ENCODE measurements around the gene MKRN2OS. TPM values are rescaled to one million over a fixed set of nuclear protein-coding genes. Genes with fewer than 3 reads are reported as not detected.

The MKRN2OS gene
- total RNA-seq, 2 experiments from 2014 or later: not detected

DNA sequence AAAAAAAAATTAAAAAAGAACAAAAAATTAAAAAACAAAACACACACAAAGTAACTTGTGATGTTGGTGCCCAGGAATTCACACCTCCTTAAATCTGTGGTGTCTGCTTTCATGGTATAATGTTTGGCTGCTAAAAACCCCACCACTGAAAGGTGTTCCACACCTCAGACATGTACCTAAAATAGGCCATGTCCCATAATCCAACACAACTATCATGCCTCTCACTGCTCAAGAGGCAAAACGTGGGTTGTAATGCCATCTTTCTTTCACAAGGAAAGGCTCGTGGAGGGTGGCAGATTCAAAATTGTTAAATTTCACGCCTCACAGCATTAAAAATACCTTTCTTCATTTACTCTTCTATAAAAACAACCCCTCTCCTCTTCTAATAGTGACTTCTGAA is 41.1 kb upstream of the MKRN2OS start:
- Histone ChIP-seq H3K4me3 (ENCODE audit: low read length) (no peak overlapping the region), H3K27me3 (ENCODE audit: control insufficient read depth in 1 of 2, insufficient read depth in 2 of 2, low read length in 2 of 2) (no peaks in the 10 kb centered on the region), H3K4me1 (ENCODE audit: insufficient read depth, low read length) (no peaks in the 10 kb centered on the region), H3K9me3 (ENCODE audit: control insufficient read depth in 1 of 2, insufficient read depth in 1 of 2, low read length in 2 of 2) (no peaks in the 10 kb centered on the region), H3K36me3 (ENCODE audit: insufficient read depth, low read length) (peaks cover 88% of the 10 kb centered on the region), H3K27ac (ENCODE audit: low read depth in 1 of 2, low read length in 2 of 2) (no peak overlapping the region)
- no peak for DNase-seq
- Mint-ChIP-seq H3K27me3 (no peaks in the 10 kb centered on the region), H3K36me3 (ENCODE audit: low read depth) (peaks cover 91% of the 10 kb centered on the region), H3K9me3 (no peaks in the 10 kb centered on the region), H3K27ac (peak overlapping the region; percentile 36), H3K4me3 (no peak overlapping the region), H3K4me1 (ENCODE audit: low read depth) (no peaks in the 10 kb centered on the region)
- CTCF ChIA-PET: interaction anchor here (0.6 to 1.2 kb wide), 2 partner anchors 8 to 56 kb away, joined by 3 to 4 read pairs; no protein-coding TSS in a partner anchor
- TF ChIP-seq, protein P1, sequence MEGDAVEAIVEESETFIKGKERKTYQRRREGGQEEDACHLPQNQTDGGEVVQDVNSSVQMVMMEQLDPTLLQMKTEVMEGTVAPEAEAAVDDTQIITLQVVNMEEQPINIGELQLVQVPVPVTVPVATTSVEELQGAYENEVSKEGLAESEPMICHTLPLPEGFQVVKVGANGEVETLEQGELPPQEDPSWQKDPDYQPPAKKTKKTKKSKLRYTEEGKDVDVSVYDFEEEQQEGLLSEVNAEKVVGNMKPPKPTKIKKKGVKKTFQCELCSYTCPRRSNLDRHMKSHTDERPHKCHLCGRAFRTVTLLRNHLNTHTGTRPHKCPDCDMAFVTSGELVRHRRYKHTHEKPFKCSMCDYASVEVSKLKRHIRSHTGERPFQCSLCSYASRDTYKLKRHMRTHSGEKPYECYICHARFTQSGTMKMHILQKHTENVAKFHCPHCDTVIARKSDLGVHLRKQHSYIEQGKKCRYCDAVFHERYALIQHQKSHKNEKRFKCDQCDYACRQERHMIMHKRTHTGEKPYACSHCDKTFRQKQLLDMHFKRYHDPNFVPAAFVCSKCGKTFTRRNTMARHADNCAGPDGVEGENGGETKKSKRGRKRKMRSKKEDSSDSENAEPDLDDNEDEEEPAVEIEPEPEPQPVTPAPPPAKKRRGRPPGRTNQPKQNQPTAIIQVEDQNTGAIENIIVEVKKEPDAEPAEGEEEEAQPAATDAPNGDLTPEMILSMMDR (IDR thresholded peaks at IDR 0.05): no peak
- POLR2A ChIA-PET: interaction anchor here (1.4 kb wide), 1 partner anchor 78 kb away, joined by 3 read pairs; the partner anchor contains the start of gene RAF1
- no peak for ATAC-seq (ENCODE audit: poor library complexity)
- intact Hi-C loops (cut with DNase I, micrococcal nuclease): no loop called here

DNA sequence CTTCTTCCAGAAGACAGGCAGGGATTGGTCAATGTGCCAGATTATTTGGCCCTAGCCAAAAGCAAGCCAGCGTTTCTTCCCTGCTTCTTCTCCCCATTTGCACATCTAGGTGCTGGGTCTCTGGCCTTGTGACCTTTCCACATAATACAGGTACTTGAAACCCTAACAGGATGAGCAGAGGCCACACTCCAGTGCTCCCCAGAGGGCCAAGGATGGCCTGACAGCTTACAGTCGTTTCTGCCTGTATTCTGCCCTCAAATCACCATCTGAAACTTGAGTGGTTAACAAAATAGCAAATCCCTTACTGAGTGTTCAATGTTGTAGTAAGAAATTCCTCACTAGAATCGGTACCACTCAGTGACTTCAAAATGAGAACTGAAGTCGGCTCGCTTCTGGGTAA is 40.7 kb upstream of the MKRN2OS start:
- ChIA-PET POLR2A (no interaction called here), CTCF (no interaction called here)
- no peaks in the 10 kb centered on the region for H3K27me3 ChIP-seq (ENCODE audit: control insufficient read depth in 1 of 2, insufficient read depth in 2 of 2, low read length in 2 of 2)
- Mint-ChIP-seq H3K4me1 (ENCODE audit: low read depth) (no peaks in the 10 kb centered on the region), H3K27ac (peak overlapping the region; percentile 36), H3K9me3 (no peaks in the 10 kb centered on the region), H3K4me3 (no peak overlapping the region), H3K27me3 (no peaks in the 10 kb centered on the region), H3K36me3 (ENCODE audit: low read depth) (peaks cover 91% of the 10 kb centered on the region)
- H3K4me3 ChIP-seq (ENCODE audit: low read length): no peak overlapping the region
- H3K4me1 ChIP-seq (ENCODE audit: insufficient read depth, low read length): no peaks in the 10 kb centered on the region
- ATAC-seq (ENCODE audit: poor library complexity): no peak
- TF ChIP-seq, protein P1 (IDR thresholded peaks at IDR 0.05): no peak
- no peaks in the 10 kb centered on the region for H3K9me3 ChIP-seq (ENCODE audit: control insufficient read depth in 1 of 2, insufficient read depth in 1 of 2, low read length in 2 of 2)
- no peak overlapping the region for H3K27ac ChIP-seq (ENCODE audit: low read depth in 1 of 2, low read length in 2 of 2)
- H3K36me3 ChIP-seq (ENCODE audit: insufficient read depth, low read length): peaks cover 88% of the 10 kb centered on the region
- intact Hi-C loops (cut with DNase I, micrococcal nuclease): no loop called here
- no peak for DNase-seq

DNA sequence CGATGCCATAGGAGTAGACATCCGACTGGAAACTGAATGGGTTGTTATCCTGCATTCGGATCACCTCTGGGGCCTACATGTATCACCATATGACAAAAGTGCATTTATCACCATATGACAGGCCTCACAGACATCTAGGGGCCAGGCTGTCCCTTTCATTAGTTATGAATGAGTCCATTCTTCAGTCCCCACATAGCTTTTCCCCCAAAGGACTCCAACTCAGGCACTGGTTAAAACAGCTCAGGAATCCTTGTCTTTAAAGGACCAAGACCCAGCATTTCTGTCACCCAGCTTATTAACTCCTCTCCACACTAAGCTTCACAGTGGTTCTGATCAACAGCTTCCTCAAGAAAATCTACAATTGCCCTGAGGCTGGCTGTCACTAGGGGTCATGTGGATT is 39.9 kb upstream of the MKRN2OS start:
- Mint-ChIP-seq H3K27ac (peak overlapping the region; percentile 18), H3K4me1 (ENCODE audit: low read depth) (no peaks in the 10 kb centered on the region)

More for the DNA sequence above, 39.9 kb upstream of the MKRN2OS start:
- Histone ChIP-seq H3K36me3 (ENCODE audit: insufficient read depth, low read length) (peaks cover 83% of the 10 kb centered on the region), H3K27ac (ENCODE audit: low read depth in 1 of 2, low read length in 2 of 2) (no peak overlapping the region), H3K4me1 (ENCODE audit: insufficient read depth, low read length) (no peaks in the 10 kb centered on the region), H3K9me3 (ENCODE audit: control insufficient read depth in 1 of 2, insufficient read depth in 1 of 2, low read length in 2 of 2) (no peaks in the 10 kb centered on the region), H3K4me3 (ENCODE audit: low read length) (no peak overlapping the region), H3K27me3 (ENCODE audit: control insufficient read depth in 1 of 2, insufficient read depth in 2 of 2, low read length in 2 of 2) (no peaks in the 10 kb centered on the region)
- Mint-ChIP-seq H3K27me3 (no peaks in the 10 kb centered on the region), H3K4me3 (no peak overlapping the region), H3K36me3 (ENCODE audit: low read depth) (peaks cover 90% of the 10 kb centered on the region), H3K9me3 (no peaks in the 10 kb centered on the region)
- intact Hi-C loops (cut with DNase I, micrococcal nuclease): no loop called here
- DNase-seq (no peak), ATAC-seq (ENCODE audit: poor library complexity) (no peak)
- TF ChIP-seq, protein P1 (IDR thresholded peaks at IDR 0.05): no peak
- CTCF ChIA-PET: interaction anchor here (0.8 kb wide), 1 partner anchor 9 kb away, joined by 4 read pairs; no protein-coding TSS in a partner anchor
- POLR2A ChIA-PET: no interaction called here

Data from CD4-positive, alpha-beta T cell (primary cell).